SK-N-SH treated with all-trans-retinoic acid at 6 μM for 48 hours (cell line): ENCODE results near the gene VCL.

Experiments
- ATAC-seq: fragments of 200-7000 bp; cut with Tn5 transposase; 3 replicates; pipeline ENCODE4 v1.9.1; 2020; ENCODE audit warnings: mild to moderate bottlenecking, moderate library complexity
- ARNTL ChIP-seq: fragments of 450-650 bp; formaldehyde crosslinking; IDR thresholded peaks from 2 replicates; pipeline ENCODE4 v1.5.0; 2020; ENCODE audit warnings: low read depth, mild to moderate bottlenecking, moderate library complexity, borderline replicate concordance
- BACH2 ChIP-seq: fragments of 250-450 bp; sonication (Bioruptor Pico); IDR thresholded peaks from 2 replicates; pipeline ENCODE4 v1.9.0; 2021; ENCODE audit warnings: mild to moderate bottlenecking, borderline replicate concordance
- CREB5 ChIP-seq: fragments of 250-450 bp; sonication (Bioruptor Pico); IDR thresholded peaks from 2 replicates; pipeline ENCODE4 v1.5.1; 2020; ENCODE audit warnings: low read depth, mild to moderate bottlenecking, moderate library complexity
- CSDC2 ChIP-seq: fragments of 250-450 bp; sonication (Bioruptor Pico); IDR thresholded peaks from 2 replicates; pipeline ENCODE4 v1.5.0; 2020; ENCODE audit warnings: mild to moderate bottlenecking, moderate library complexity
- CSRNP3 ChIP-seq: fragments of 250-450 bp; sonication (Bioruptor Pico); IDR thresholded peaks from 2 replicates; pipeline ENCODE4 v1.5.1; 2021; ENCODE audit warnings: mild to moderate bottlenecking, moderate library complexity
- ESRRG ChIP-seq: fragments of 250-450 bp; sonication (Bioruptor Pico); IDR thresholded peaks from 2 replicates; pipeline ENCODE4 v1.6.1; 2021; ENCODE audit warnings: mild to moderate bottlenecking
- GLIS3 ChIP-seq: fragments of 250-450 bp; sonication (Bioruptor Pico); IDR thresholded peaks from 2 replicates; pipeline ENCODE4 v1.5.0; 2020; ENCODE audit warnings: mild to moderate bottlenecking, moderate library complexity
- POU6F1 ChIP-seq: fragments of 250-450 bp; sonication (Bioruptor Pico); IDR thresholded peaks from 2 replicates; pipeline ENCODE4 v1.8.0; 2021; ENCODE audit warnings: low read depth, mild to moderate bottlenecking, moderate library complexity, borderline replicate concordance
- PPARA ChIP-seq: fragments of 250-450 bp; sonication (Bioruptor Pico); IDR thresholded peaks from 2 replicates; pipeline ENCODE4 v1.5.0; 2020; ENCODE audit warnings: mild to moderate bottlenecking, borderline replicate concordance
- SNAI2 ChIP-seq: fragments of 250-450 bp; sonication (Bioruptor Pico); IDR thresholded peaks from 2 replicates; pipeline ENCODE4 v1.5.0; 2020; ENCODE audit warnings: mild to moderate bottlenecking, moderate library complexity
- TCF4 ChIP-seq: fragments of 250-450 bp; sonication (Bioruptor Pico); IDR thresholded peaks from 2 replicates; pipeline ENCODE4 v1.8.0; 2021; ENCODE audit warnings: mild to moderate bottlenecking, moderate library complexity, borderline replicate concordance
- TOX ChIP-seq: fragments of 250-450 bp; sonication (Bioruptor Pico); IDR thresholded peaks from 2 replicates; pipeline ENCODE4 v1.8.0; 2021; ENCODE audit warnings: mild to moderate bottlenecking, moderate library complexity, borderline replicate concordance
- TSHZ2 ChIP-seq: fragments of 250-450 bp; sonication (Bioruptor Pico); IDR thresholded peaks from 2 replicates; pipeline ENCODE4 v1.5.0; 2020; ENCODE audit warnings: mild to moderate bottlenecking, moderate library complexity
- ZC3H10 ChIP-seq: fragments of 250-450 bp; sonication (Bioruptor Pico); IDR thresholded peaks from 2 replicates; pipeline ENCODE4 v1.5.1; 2021; ENCODE audit warnings: mild to moderate bottlenecking, moderate library complexity
- ZFP3 ChIP-seq: fragments of 250-450 bp; sonication (Bioruptor Pico); IDR thresholded peaks from 2 replicates; pipeline ENCODE4 v1.5.0; 2020; ENCODE audit warnings: mild to moderate bottlenecking, moderate library complexity
- ZFP30 ChIP-seq: fragments of 450-650 bp; formaldehyde crosslinking; IDR thresholded peaks from 2 replicates; pipeline ENCODE4 v1.5.0; 2022; ENCODE audit warnings: mild to moderate bottlenecking, moderate library complexity
- ZNF565 ChIP-seq: fragments of 450-650 bp; formaldehyde crosslinking; conservative IDR thresholded peaks from 2 replicates; pipeline ENCODE4 v1.5.0; 2020; ENCODE audit warnings: low read depth, mild to moderate bottlenecking, moderate library complexity
- ZNF70 ChIP-seq: fragments of 450-650 bp; formaldehyde crosslinking; IDR thresholded peaks from 2 replicates; pipeline ENCODE4 v1.5.0; 2020; ENCODE audit warnings: mild to moderate bottlenecking, moderate library complexity
- ZNF8 ChIP-seq: fragments of 450-650 bp; formaldehyde crosslinking; IDR thresholded peaks from 2 replicates; pipeline ENCODE4 v1.5.0; 2020; ENCODE audit warnings: mild to moderate bottlenecking, moderate library complexity

Gene VCL

GRCh38 chr10:73983096-73984047 is 14.5 kb upstream of the VCL start:
- TF ChIP-seq CSDC2 (CRISPR knock-in tag) (no peak), POU6F1 (no peak)
- ATAC-seq: no peak

DNA sequence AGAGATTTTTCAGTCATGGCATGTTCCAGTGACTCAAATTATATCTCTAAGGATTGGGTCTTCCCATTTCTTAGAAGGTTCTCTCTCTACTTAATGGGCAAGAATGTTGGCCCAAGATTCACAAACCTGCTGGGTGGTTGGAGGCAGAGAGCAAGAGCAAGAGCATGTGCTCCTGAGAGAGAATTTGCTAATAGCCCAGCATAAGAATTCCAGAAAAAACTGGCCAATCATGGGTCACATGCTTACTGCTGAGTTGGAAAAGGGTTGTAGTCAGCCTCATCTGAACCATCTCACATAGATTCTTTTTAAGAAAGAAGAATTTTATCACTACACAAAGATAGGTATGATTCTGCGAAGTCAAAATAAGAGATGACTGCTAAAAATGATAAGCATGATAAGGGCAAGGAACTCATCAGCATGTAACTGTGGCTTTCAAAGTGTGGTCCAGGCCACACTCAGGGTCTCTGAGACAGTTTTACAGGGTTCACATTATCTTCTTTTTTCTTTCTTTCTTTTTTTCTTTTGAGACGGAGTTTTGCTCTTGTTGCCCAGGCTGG is 8.2 kb upstream of the VCL start:
- no peak for ATAC-seq
- TF ChIP-seq PPARA: no peak
- TF ChIP-seq SNAI2: no peak
- TF ChIP-seq ESRRG (CRISPR knock-in tag): no peak
- no peak for TF ChIP-seq ZNF8 (CRISPR knock-in tag)
- TF ChIP-seq ZC3H10 (CRISPR knock-in tag): no peak

GRCh38 chr10:73991203-73991883 is 6.6 kb upstream of the VCL start:
- ATAC-seq: no peak

DNA sequence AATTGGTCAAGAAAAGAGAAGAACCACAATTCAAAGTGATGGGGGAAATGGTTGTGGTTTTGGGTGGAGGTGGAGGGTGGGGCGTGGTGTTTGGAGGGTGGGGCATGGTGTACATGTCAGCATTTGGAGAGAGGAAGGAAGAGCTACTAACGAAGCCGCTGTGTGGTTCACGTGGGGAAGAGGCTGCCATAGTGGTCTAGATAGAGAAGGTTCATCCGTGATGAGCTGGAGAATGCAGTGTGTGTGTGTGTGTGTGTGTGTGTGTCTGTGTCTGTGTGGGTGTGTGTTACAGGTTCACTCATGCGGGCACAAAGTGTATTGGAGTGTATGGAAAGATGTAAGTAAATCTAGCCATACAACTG is 6.1 kb upstream of the VCL start:
- TF ChIP-seq BACH2 (CRISPR knock-in tag): no peak
- no peak for ATAC-seq

More at GRCh38 chr10:73991203-73991883, 6.6 kb upstream of the VCL start:
- TF ChIP-seq ZNF70 (CRISPR knock-in tag) (no peak), ZNF565 (CRISPR knock-in tag) (no peak), CREB5 (no peak), ARNTL (no peak), TSHZ2 (CRISPR knock-in tag) (no peak), ZC3H10 (CRISPR knock-in tag) (no peak), GLIS3 (CRISPR knock-in tag) (no peak)

- no peak for ATAC-seq
- TF ChIP-seq ZNF8 (CRISPR knock-in tag) (no peak), TOX (CRISPR knock-in tag) (no peak), TCF4 (no peak), ZNF565 (CRISPR knock-in tag) (no peak), ARNTL (no peak), BACH2 (CRISPR knock-in tag) (no peak), CSDC2 (CRISPR knock-in tag) (no peak), ZFP30 (CRISPR knock-in tag) (no peak), ZFP3 (no peak), POU6F1 (no peak), PPARA (no peak), SNAI2 (no peak), CSRNP3 (CRISPR knock-in tag) (no peak)
Measured at GRCh38 chr10:73992899-73993788, 4.8 kb upstream of the VCL start.
